BLaER1 (cell line): Measurements from ENCODE around the gene FAM184B.

Experiments
- H3K27ac ChIP-seq: shearing (Covaris generic); formaldehyde crosslinking; 2 replicates; pipeline ENCODE4 v1.8.1; 2022
- H3K27me3 ChIP-seq: shearing (Covaris generic); formaldehyde crosslinking; 2 replicates; pipeline ENCODE4 v1.8.1; 2022
- H3K36me3 ChIP-seq: shearing (Covaris generic); formaldehyde crosslinking; 2 replicates; pipeline ENCODE4 v1.8.1; 2022
- H3K4me1 ChIP-seq: shearing (Covaris generic); formaldehyde crosslinking; 2 replicates; pipeline ENCODE4 v1.8.1; 2022
- H3K4me2 ChIP-seq: shearing (Covaris generic); formaldehyde crosslinking; 2 replicates; pipeline ENCODE4 v1.8.1; 2022
- H3K4me3 ChIP-seq: shearing (Covaris generic); formaldehyde crosslinking; 2 replicates; pipeline ENCODE4 v1.8.1; 2022
- H3K9ac ChIP-seq: shearing (Covaris generic); formaldehyde crosslinking; 2 replicates; pipeline ENCODE4 v1.8.1; 2022
- H3K9me3 ChIP-seq: shearing (Covaris generic); formaldehyde crosslinking; 2 replicates; pipeline ENCODE4 v1.8.1; 2022
- H4K20me1 ChIP-seq: shearing (Covaris generic); formaldehyde crosslinking; 2 replicates; pipeline ENCODE4 v1.8.1; 2022
- Cebpa-rat ChIP-seq: shearing (Covaris generic); IDR thresholded peaks from 2 replicates; pipeline ENCODE4 v1.8.1; 2022

Gene FAM184B

DNA sequence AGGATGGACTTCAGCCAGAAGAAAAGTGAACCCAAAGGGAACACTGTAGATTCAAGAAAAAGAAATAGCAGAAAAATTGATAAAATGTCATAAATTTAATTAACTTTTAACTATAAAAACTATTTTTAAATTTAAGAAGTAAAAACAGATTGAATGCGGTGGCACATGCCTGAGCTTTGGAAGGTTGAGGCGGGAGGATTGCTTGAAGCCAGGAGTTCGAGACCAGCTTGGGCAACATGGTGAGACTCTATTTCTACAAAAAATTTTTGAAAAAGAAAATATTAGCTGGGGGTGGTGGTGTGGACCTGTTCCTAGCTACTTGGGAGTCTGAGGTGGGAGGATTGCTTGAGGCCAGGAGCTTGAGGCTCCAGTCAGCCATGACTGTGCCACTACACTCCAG, 3.0 kb downstream of the FAM184B start:
- Histone ChIP-seq H3K36me3 (no peaks in the 10 kb centered on the region), H3K27me3 (no peaks in the 10 kb centered on the region), H3K4me1 (no peaks in the 10 kb centered on the region), H3K27ac (no peak overlapping the region), H3K4me3 (no peak overlapping the region), H3K4me2 (no peak overlapping the region), H3K9ac (no peak overlapping the region), H3K9me3 (peaks cover 14% of the 10 kb centered on the region), H4K20me1 (no peaks in the 10 kb centered on the region)
- TF ChIP-seq Cebpa-rat = no peak

DNA sequence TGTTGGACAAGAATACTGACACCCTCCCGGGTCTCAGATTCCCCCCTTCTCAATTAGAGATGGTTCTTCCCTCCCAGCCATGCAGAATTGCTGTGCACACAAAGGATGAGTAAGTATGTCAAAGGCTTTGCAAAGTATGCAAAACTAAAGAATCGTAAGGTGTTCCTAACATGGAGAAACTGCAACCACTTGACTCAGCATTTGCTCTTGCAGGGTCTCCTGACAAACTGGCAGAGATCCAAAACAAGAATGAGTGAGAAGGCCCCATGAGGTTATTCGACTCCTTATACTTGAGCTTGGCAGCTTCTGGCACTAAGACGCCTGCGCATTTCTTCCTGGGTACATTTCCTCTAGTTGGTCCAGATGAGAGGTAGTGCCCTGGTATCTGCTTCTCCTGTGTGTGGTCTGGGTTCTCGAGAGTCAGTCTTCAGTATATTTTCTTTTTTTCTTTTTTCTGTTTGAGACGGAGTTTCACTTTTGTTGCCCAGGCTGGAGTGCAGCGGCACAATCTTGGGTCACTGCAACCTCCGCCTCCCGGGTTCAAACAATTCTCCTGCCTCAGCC, 8.2 kb downstream of the FAM184B start:
- H3K27me3 ChIP-seq = no peaks in the 10 kb centered on the region
- no peaks in the 10 kb centered on the region for H3K4me1 ChIP-seq
- H3K9me3 ChIP-seq = no peaks in the 10 kb centered on the region
- H4K20me1 ChIP-seq = no peaks in the 10 kb centered on the region
- TF ChIP-seq Cebpa-rat = no peak
- no peak overlapping the region for H3K4me3 ChIP-seq
- no peaks in the 10 kb centered on the region for H3K36me3 ChIP-seq
- no peak overlapping the region for H3K27ac ChIP-seq
- no peak overlapping the region for H3K4me2 ChIP-seq
- H3K9ac ChIP-seq = no peak overlapping the region

DNA sequence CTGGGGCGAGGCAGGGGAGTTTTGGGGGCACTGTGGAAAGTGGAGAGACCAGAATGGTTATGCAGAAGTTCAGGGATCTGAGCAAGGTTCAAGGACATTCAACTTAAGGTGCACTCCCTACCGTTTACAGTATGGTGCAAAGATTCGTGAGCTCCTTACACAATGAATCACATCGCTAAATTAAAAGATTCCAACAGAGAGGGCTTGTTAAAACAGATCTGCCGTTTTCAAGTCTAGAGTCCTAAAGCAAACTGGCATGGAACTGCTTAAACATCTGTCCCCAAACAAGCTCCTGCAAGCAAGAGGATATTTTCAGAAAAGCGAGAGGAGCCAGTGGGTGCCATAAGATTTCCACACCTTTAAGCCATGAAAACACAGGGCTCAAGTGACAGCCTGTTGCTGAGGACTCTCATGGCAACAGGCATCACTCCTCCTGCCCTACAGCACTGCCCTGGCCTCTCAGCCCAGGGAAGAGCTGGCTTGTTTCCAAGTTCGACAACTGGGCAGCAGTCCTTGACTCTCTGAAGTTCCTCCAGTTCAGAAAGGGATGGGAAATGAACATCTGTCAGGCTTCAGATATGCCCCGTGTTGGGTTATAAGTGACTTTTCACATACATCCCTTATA, 10.0 kb downstream of the FAM184B start:
- Histone ChIP-seq H3K4me3 (no peak overlapping the region), H3K27me3 (no peaks in the 10 kb centered on the region)
- no peak for TF ChIP-seq Cebpa-rat

DNA sequence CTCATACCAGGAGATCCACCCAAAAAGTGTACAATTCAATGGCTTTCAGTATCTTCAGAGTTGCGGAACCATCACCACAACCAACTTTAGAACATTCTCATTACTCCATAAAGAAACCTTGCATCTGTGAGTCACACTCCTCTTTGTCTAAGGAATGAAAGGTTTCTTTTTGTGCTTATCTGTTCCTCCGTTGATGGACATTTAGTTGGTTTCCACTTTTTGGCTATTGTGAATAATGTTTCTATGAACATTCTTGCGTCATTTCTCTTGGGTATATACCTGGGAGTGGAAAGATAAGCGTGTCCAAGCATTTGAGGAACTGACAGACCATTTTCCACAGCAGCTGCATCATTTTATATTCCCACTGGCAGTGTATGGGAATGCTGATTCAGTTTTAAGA, 10.6 kb downstream of the FAM184B start:
- no peaks in the 10 kb centered on the region for H3K4me1 ChIP-seq
- TF ChIP-seq Cebpa-rat = no peak
- peaks cover 14% of the 10 kb centered on the region for H3K9me3 ChIP-seq
- no peaks in the 10 kb centered on the region for H3K27me3 ChIP-seq
- H3K4me2 ChIP-seq = no peak overlapping the region
- H3K9ac ChIP-seq = no peak overlapping the region
- H3K36me3 ChIP-seq = no peaks in the 10 kb centered on the region
- H4K20me1 ChIP-seq = no peaks in the 10 kb centered on the region
- no peak overlapping the region for H3K27ac ChIP-seq
- H3K4me3 ChIP-seq = no peak overlapping the region

More for the DNA sequence above, 10.0 kb downstream of the FAM184B start:
- H3K9ac ChIP-seq = no peak overlapping the region
- no peaks in the 10 kb centered on the region for H3K4me1 ChIP-seq
- H3K9me3 ChIP-seq = peaks cover 9% of the 10 kb centered on the region
- no peak overlapping the region for H3K27ac ChIP-seq
- H3K36me3 ChIP-seq = no peaks in the 10 kb centered on the region
- H3K4me2 ChIP-seq = no peak overlapping the region
- H4K20me1 ChIP-seq = no peaks in the 10 kb centered on the region

DNA sequence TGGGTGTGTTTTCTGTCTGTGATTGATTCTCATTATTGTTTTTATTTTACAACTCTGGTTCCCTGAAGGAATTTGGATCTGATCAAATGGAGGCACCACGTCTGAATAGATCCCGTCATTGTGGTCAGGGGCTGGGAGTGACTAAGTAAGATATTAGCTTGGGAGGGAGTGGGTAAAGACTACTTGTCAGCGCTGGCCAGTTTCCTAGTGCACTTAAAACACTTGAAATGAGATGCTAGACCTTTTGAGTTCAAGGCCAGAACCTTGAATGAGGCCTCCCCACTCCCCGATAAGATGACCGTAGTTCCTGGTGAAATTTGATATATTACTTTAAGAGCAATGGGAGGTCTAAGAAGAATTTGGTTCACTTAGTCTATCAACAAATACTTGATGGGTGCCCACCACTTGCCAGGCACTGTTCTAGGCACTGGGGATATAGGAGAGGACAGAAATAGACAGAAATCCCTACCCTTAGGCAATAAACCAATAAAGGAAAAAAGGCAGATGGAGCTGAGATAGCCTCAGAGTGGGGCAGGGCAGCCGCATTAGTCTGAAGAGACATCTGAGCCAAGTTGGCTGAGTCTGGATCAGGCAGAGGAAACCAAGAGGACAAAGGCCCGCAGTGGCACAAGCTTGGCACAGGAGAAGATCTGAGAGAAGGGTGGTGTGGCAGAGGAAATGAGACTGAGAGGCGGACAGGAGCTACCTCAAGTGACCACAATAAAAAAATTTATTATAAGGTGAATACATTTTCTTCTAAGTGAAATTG, 11.8 kb downstream of the FAM184B start:
- Histone ChIP-seq H3K4me2 (no peak overlapping the region), H3K4me1 (no peaks in the 10 kb centered on the region), H3K27ac (no peak overlapping the region), H4K20me1 (no peaks in the 10 kb centered on the region), H3K9ac (no peak overlapping the region), H3K27me3 (no peaks in the 10 kb centered on the region), H3K36me3 (no peaks in the 10 kb centered on the region), H3K9me3 (peaks cover 17% of the 10 kb centered on the region), H3K4me3 (no peak overlapping the region)
- no peak for TF ChIP-seq Cebpa-rat

DNA sequence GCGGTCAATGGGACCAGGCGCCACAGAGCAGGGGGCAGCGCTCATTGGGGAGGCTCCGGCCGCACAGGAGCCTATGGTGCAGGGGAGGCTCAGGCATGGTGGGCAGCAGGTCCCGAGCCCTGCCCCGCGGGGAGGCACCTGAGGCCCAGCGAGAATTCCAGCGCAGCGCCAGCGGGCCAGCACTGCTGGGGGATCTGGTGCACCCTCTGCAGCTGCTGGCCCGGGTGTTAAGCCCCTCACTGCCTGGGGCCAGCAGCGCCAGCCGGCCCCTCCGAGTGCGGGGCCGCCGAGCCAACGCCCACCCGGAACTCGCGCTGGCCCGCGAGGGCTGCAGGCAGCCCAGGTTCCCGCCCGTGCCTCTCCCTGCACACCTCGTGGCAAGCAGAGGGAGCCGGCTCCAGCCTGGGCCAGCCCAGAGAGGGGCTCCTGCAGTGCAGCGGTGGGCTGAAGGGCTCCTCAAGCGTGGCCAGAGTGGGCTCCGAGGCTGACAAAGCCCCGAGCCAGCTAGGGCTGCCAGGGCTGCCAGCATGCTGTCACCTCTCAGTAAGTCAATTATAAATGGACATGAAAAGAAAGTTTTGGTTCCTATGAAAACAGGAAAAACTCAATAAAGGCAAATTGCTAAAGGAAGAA, 14.5 kb downstream of the FAM184B start:
- H3K4me2 ChIP-seq = no peak overlapping the region
- H3K36me3 ChIP-seq = no peaks in the 10 kb centered on the region
- TF ChIP-seq Cebpa-rat = no peak
- no peaks in the 10 kb centered on the region for H4K20me1 ChIP-seq
- no peak overlapping the region for H3K4me3 ChIP-seq
- no peaks in the 10 kb centered on the region for H3K27me3 ChIP-seq
- H3K9ac ChIP-seq = no peak overlapping the region
- H3K4me1 ChIP-seq = no peaks in the 10 kb centered on the region
- H3K9me3 ChIP-seq = peaks cover 17% of the 10 kb centered on the region
- no peak overlapping the region for H3K27ac ChIP-seq

DNA sequence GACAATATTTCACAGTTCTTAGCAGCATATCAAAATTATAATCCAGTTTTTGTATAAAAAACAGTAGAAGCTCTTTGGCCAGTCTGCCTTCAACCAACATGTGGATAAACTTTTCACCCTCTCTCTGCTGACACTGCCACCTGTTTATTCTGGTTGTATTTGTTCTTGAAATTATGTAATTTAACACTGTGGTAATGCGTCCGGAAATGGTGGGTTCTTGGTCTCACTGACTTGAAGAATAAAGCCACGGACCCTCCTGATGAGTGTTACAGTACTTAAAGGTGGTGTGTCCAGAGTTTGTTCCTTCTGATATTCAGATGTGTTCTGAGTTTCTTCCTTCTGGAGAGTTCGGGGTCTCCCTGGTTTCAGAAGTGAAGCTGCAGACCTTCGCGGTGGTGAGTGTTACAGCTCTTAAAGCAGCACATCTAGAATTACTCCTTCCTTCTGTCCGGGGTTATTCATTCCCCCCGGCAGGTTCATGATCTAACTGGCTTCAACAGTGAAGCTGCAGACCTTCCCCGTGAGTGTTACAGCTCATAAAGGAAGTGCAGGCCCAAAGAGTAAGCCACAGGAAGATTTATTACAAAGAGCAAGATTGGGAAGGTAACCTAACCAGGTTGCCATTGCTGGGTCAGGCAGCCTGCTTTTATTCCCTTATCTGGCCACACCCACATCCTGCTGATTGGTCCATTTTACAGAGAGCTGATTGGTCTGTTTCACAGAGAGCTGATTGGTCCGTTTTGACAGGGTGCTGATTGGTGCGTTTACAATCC, 15.7 kb downstream of the FAM184B start:
- no peak overlapping the region for H3K27ac ChIP-seq
- no peaks in the 10 kb centered on the region for H4K20me1 ChIP-seq
- H3K4me1 ChIP-seq = no peaks in the 10 kb centered on the region
- H3K9ac ChIP-seq = no peak overlapping the region
- no peaks in the 10 kb centered on the region for H3K27me3 ChIP-seq
- no peak overlapping the region for H3K4me2 ChIP-seq
- no peak for TF ChIP-seq Cebpa-rat
- H3K4me3 ChIP-seq = no peak overlapping the region
- H3K36me3 ChIP-seq = no peaks in the 10 kb centered on the region
- H3K9me3 ChIP-seq = peaks cover 17% of the 10 kb centered on the region

DNA sequence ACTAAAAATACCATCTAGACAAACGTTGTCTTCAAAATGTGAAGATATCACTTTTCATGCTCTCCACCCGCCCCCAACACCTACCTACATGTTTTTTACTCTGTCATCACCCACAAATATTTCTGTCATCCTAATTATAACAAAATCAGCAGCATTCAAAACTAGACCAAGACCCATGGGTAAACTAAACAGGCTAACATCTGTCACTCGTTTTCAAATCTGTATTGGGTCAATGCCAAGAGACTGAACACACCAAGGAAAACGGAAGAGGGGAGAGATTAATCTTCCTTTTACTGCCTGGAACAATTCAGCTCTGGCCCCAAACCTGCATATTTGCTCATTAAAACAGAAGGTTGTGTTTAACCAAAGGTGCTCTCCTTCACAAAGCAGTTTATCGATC, 17.5 kb downstream of the FAM184B start:
- Histone ChIP-seq H3K27ac (no peak overlapping the region), H3K9ac (no peak overlapping the region), H3K27me3 (no peaks in the 10 kb centered on the region), H3K4me3 (no peak overlapping the region), H3K4me1 (no peaks in the 10 kb centered on the region), H4K20me1 (no peaks in the 10 kb centered on the region), H3K36me3 (no peaks in the 10 kb centered on the region), H3K9me3 (peaks cover 17% of the 10 kb centered on the region), H3K4me2 (no peak overlapping the region)
- no peak for TF ChIP-seq Cebpa-rat

DNA sequence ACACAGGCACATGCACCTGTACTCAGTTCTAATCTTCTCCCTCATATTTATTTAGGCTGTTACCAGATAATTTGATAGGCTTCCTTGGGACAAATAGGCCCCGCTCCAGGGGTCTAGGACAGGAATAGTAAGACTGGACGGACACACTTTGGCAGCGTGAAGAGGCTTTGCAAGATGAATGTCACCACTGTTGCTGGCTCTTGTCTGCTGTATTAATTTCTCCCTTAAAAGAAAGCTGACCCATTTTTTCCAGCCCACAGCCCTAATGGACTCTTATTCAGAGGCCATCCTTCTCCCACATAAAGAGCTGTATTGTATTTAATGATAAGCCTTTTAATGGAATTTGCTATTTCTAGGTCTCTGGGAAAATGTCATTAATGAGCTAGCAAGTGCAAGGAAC, 18.0 kb downstream of the FAM184B start:
- no peaks in the 10 kb centered on the region for H4K20me1 ChIP-seq
- H3K27me3 ChIP-seq = no peaks in the 10 kb centered on the region
- H3K4me1 ChIP-seq = no peaks in the 10 kb centered on the region
- H3K9me3 ChIP-seq = peaks cover 17% of the 10 kb centered on the region
- TF ChIP-seq Cebpa-rat = no peak
- H3K4me3 ChIP-seq = no peak overlapping the region
- no peak overlapping the region for H3K27ac ChIP-seq
- no peaks in the 10 kb centered on the region for H3K36me3 ChIP-seq
- no peak overlapping the region for H3K9ac ChIP-seq
- H3K4me2 ChIP-seq = no peak overlapping the region
